ENCODE measurements around the gene FGD2. TPM values are rescaled to one million over a fixed set of nuclear protein-coding genes. Genes with fewer than 3 reads are reported as not detected.

Gene FGD2
- total and polyA plus RNA-seq, 2 donors (not counting 3 experiments of a cell fraction or from before 2014, with no cell fraction given) = not detected

DNA sequence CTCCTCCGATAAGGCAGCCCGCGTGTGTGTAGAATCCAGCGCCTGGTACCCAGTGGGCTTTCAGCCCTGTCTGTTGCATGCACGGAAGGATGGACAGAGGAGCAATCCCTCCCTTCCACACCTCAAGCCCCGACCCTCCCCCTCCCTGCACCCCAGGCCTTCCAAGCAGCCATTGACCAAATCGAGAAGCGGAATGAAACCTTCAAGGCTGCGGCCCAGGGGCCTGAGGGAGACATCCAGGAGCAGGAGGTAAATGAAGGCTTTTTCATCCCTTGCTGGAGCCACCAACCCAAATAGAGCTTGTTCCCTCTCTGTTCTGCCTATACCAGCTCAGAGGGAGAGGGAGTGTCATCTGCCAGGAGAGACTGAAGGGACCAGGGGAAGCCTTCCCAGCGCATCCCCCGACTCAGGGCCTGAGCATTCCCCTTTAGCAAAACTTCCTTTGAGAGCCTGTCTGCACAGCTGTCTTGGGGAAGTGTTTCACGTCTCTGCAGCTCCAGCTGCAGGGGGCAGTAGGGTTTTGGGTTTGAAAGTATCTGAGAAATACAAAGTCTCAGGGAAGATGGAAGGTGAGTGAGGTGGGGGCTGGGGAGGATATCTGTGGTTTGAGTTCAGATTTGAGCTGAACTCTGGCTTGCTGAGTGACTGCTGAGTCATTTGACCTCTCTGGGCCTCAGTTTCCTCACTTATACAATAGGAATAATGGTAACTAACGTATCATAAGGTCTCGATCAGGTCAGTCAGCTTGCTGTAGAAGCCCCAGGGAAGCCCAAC is 16.1 kb downstream of the FGD2 start:
- dilution Hi-C loops (cut with MboI; ENCODE audit: extremely low pct_ligation_motif_present, low sequenced_read_pairs) (no loop called here), intact Hi-C loops (cut with micrococcal nuclease) (loop anchor here (10.0 kb wide), 1 partner anchor 293 kb away; no protein-coding TSS in a partner anchor)
- Histone ChIP-seq H3K4me2 (ENCODE audit: insufficient read depth, low read length) (no peak overlapping the region), H3K4me1 (ENCODE audit: control insufficient read depth, extremely low read depth, insufficient read depth, low read length) (peaks cover 10% of the 10 kb centered on the region), H4K20me1 (replicated peaks; ENCODE audit: control insufficient read depth, extremely low read depth, insufficient read depth, low read length) (no peaks in the 10 kb centered on the region), H3K27me3 (ENCODE audit: control insufficient read depth in 2 of 2, insufficient read depth in 2 of 2, low read length in 2 of 2) (no peaks in the 10 kb centered on the region), H3K9me1 (replicated peaks; ENCODE audit: control insufficient read depth, extremely low read depth, insufficient read depth, low read length) (no peaks in the 10 kb centered on the region), H3K4me3 (replicated peaks in 1 of 3; ENCODE audit: insufficient read depth in 1 of 3, low read depth in 1 of 3, low read length in 3 of 3) (no peak overlapping the region), H3K27ac (ENCODE audit: insufficient read depth, low read depth, low read length) (no peak overlapping the region), H2AFZ (ENCODE audit: low read depth, low read length) (no peak overlapping the region), H3K79me2 (ENCODE audit: control insufficient read depth, insufficient read depth, low read length) (no peaks in the 10 kb centered on the region), H3K36me3 (ENCODE audit: control insufficient read depth in 2 of 2, extremely low read depth in 1 of 2, insufficient read depth in 2 of 2, low read length in 2 of 2) (no peaks in the 10 kb centered on the region), H3K9ac (replicated peaks; ENCODE audit: extremely low read depth, insufficient read depth, low read length) (no peak overlapping the region), H3K9me3 (replicated peaks; ENCODE audit: control insufficient read depth, insufficient read depth, low read length) (no peaks in the 10 kb centered on the region)
- peak; percentile 90 for FAIRE-seq
- POLR2A ChIA-PET = no interaction called here
- peak; percentile 71 for TF ChIP-seq FOS (IDR thresholded peaks at IDR 0.05; ENCODE audit: borderline replicate concordance, insufficient read depth, low read length)
- no peak for TF ChIP-seq JUN (IDR thresholded peaks at IDR 0.05; ENCODE audit: borderline replicate concordance, insufficient read depth, insufficient read length, low read depth)
- TF ChIP-seq, protein P1, sequence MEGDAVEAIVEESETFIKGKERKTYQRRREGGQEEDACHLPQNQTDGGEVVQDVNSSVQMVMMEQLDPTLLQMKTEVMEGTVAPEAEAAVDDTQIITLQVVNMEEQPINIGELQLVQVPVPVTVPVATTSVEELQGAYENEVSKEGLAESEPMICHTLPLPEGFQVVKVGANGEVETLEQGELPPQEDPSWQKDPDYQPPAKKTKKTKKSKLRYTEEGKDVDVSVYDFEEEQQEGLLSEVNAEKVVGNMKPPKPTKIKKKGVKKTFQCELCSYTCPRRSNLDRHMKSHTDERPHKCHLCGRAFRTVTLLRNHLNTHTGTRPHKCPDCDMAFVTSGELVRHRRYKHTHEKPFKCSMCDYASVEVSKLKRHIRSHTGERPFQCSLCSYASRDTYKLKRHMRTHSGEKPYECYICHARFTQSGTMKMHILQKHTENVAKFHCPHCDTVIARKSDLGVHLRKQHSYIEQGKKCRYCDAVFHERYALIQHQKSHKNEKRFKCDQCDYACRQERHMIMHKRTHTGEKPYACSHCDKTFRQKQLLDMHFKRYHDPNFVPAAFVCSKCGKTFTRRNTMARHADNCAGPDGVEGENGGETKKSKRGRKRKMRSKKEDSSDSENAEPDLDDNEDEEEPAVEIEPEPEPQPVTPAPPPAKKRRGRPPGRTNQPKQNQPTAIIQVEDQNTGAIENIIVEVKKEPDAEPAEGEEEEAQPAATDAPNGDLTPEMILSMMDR (IDR thresholded peaks at IDR 0.05; ENCODE audit: extremely low read depth in 1 of 2, insufficient read depth in 1 of 2, low read depth in 1 of 2, low read length in 2 of 2) = peak; percentile 41 to 46
- TF ChIP-seq GATA2 (IDR thresholded peaks at IDR 0.05; ENCODE audit: insufficient read depth, insufficient read length, low read depth, low read length) = peak; percentile 47
- CTCF ChIA-PET = interaction anchor here (0.6 to 10.6 kb wide), 15 partner anchors 7 to 294 kb away, joined by 3 to 330 read pairs (median 4); partner anchors contain the start of genes C6orf89 and PIM1
- DNase-seq (ENCODE audit: low read depth, low spot score) = peak; percentile 51
- no TSS peak for BruUV-seq (replicated peaks)

Data from endothelial cell of umbilical vein (primary cell).